Measurements from ENCODE around the gene LTO1. TPM values are rescaled to one million over a fixed set of nuclear protein-coding genes. Genes with fewer than 3 reads are reported as not detected.
"Not testable (repeated sequence)": the region's sequence is repeated elsewhere in the genome, so short reads cannot be mapped to it uniquely, and the experiment has no call there.

Gene LTO1
- polyA plus RNA-seq, 3 donors: 26.6 to 41.4 (median 34.1) TPM

GRCh38 chr11:69636512-69637197 lies 38.5 kb downstream of the LTO1 start:
- peak; percentile 85 for DNase-seq

GRCh38 chr11:69635804-69636511 lies 39.2 kb downstream of the LTO1 start:
- DNase-seq: no peak

- no peak for DNase-seq
These were observed 40.0 kb downstream of the LTO1 start for GRCh38 chr11:69635195-69635594.

GRCh38 chr11:69634590-69634989 lies 40.6 kb downstream of the LTO1 start:
- DNase-seq: no peak

GRCh38 chr11:69634069-69634468 lies 41.1 kb downstream of the LTO1 start:
- no peak for DNase-seq

GRCh38 chr11:69632900-69633299 lies 42.3 kb downstream of the LTO1 start:
- DNase-seq: no peak

GRCh38 chr11:69630424-69630823 lies 44.7 kb downstream of the LTO1 start:
- DNase-seq: no peak

GRCh38 chr11:69630017-69630416 lies 45.1 kb downstream of the LTO1 start:
- DNase-seq: no peak

- DNase-seq: no peak
These were observed 47.6 kb downstream of the LTO1 start for GRCh38 chr11:69627551-69627950.

GRCh38 chr11:69625476-69625875 lies 49.7 kb downstream of the LTO1 start:
- no peak for DNase-seq

GRCh38 chr11:69624293-69624692 lies 50.9 kb downstream of the LTO1 start:
- no peak for DNase-seq

GRCh38 chr11:69622097-69622681 lies 53.0 kb downstream of the LTO1 start:
- DNase-seq: not testable (repeated sequence)

GRCh38 chr11:69620683-69621290 lies 54.4 kb downstream of the LTO1 start:
- no peak for DNase-seq

GRCh38 chr11:69618237-69618636 lies 56.9 kb downstream of the LTO1 start:
- DNase-seq: no peak

GRCh38 chr11:69617682-69618081 lies 57.5 kb downstream of the LTO1 start:
- no peak for DNase-seq

- no peak for DNase-seq
These were observed 57.9 kb downstream of the LTO1 start for GRCh38 chr11:69617220-69617619.

Other genes starting within 250 kb of the LTO1 start
- gene LINC01488, start 193.7 kb downstream of the LTO1 start, polyA plus RNA-seq (ENCODE audit: insufficient read length in 3 of 3): under 1 TPM in 1 of 3 donors, not detected in 2; 0.04 TPM
- gene CCND1, start 34.2 kb downstream of the LTO1 start, polyA plus RNA-seq (ENCODE audit: insufficient read length in 3 of 3): 100 to 1,000 TPM; 153 to 167 (median 157) TPM
- gene FGF19, start 28.7 kb upstream of the LTO1 start, polyA plus RNA-seq (ENCODE audit: insufficient read length in 3 of 3): 1 to 10 TPM in 2 of 3 donors, under 1 TPM in 1; 0.34 to 1.1 (median 1.1) TPM
- gene FGF4, start 100.0 kb upstream of the LTO1 start, polyA plus RNA-seq (ENCODE audit: insufficient read length in 3 of 3): not detected
- gene FGF3, start 144.1 kb upstream of the LTO1 start, polyA plus RNA-seq (ENCODE audit: insufficient read length in 3 of 3): under 1 TPM in 1 of 3 donors, not detected in 2; 0.10 TPM